DOHH2 (cell line): ENCODE results near the gene KIF26B.

ENCODE experiments used
- EZH2phosphoT487 ChIP-seq: fragments of 200-600 bp; sonication (generic); IDR thresholded peaks from 2 replicates; pipeline ENCODE4 v1.6.1; 2017; ENCODE audit warnings: borderline replicate concordance, mild to moderate bottlenecking, antibody characterized with exemption, low read length, moderate library complexity, mixed read lengths
- TF ChIP-seq, protein P1 (sequence below): fragments of 200-600 bp; sonication (generic); IDR thresholded peaks from one replicate; pipeline ENCODE4 v1.5.1; 2014; ENCODE audit warnings: antibody characterized with exemption, mild to moderate bottlenecking, low read depth, low read length; ENCODE audit not compliant: poor library complexity, severe bottlenecking

DNA sequence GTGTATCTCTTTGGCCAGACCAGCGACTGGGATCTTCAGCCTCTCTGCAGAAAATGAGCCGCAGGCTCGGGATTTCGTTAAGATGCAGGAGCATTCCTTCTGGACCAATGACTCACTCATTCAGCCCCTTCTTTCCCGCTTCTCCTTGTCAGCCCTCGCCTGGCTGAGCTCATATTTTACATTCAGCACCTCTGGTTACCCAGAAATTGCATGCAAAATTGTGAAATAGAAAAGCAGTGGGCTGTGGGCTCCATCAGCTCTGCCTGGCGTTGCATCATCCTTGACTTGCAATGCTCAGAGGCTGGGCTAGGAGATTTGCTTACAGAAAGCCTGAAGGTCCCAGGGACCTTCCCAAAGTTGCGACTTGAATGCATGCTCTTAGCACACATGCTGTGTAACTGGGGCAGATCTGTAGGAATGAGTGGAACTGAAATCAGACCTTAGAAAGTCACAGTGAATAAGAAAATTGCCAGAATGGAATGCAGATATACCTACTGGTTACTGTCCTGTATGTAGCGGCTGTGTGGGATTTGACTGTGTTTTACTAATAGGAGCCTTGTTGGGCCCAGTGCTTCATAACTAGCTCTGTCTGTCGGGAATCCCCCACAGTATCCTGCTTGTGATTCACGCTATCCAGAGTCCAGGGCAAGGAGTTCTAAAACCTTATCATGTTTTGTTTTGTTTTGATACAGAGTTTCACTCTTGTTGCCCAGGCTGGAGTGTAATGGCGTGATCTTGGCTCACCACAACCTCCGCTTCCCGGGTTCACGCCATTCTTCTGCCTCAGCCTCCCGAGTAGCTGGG is 444.8 kb downstream of the KIF26B start:
- TF ChIP-seq, protein P1, sequence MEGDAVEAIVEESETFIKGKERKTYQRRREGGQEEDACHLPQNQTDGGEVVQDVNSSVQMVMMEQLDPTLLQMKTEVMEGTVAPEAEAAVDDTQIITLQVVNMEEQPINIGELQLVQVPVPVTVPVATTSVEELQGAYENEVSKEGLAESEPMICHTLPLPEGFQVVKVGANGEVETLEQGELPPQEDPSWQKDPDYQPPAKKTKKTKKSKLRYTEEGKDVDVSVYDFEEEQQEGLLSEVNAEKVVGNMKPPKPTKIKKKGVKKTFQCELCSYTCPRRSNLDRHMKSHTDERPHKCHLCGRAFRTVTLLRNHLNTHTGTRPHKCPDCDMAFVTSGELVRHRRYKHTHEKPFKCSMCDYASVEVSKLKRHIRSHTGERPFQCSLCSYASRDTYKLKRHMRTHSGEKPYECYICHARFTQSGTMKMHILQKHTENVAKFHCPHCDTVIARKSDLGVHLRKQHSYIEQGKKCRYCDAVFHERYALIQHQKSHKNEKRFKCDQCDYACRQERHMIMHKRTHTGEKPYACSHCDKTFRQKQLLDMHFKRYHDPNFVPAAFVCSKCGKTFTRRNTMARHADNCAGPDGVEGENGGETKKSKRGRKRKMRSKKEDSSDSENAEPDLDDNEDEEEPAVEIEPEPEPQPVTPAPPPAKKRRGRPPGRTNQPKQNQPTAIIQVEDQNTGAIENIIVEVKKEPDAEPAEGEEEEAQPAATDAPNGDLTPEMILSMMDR, result no peak
- no peak for TF ChIP-seq EZH2phosphoT487
